ENCODE data around the gene ENPEP.

Gene ENPEP

GRCh38 chr4:110602061-110602460 is 126.1 kb downstream of the ENPEP start:
- no peak for DNase-seq (ENCODE audit: low read depth)

GRCh38 chr4:110605077-110605476 is 129.1 kb downstream of the ENPEP start:
- DNase-seq (ENCODE audit: low read depth) = no peak

- no peak for DNase-seq (ENCODE audit: low read depth)
Observed at GRCh38 chr4:110609044-110609750, 133.2 kb downstream of the ENPEP start.

- no peak for DNase-seq (ENCODE audit: low read depth)
Observed at GRCh38 chr4:110610620-110610939, 134.6 kb downstream of the ENPEP start.

GRCh38 chr4:110610940-110611831 is 135.2 kb downstream of the ENPEP start:
- no peak for DNase-seq (ENCODE audit: low read depth)

- DNase-seq (ENCODE audit: low read depth) = no peak
Observed at GRCh38 chr4:110611968-110612447, 136.1 kb downstream of the ENPEP start.

- no peak for DNase-seq (ENCODE audit: low read depth)
Observed at GRCh38 chr4:110612631-110613269, 136.8 kb downstream of the ENPEP start.

GRCh38 chr4:110613745-110614144 is 137.8 kb downstream of the ENPEP start:
- no peak for DNase-seq (ENCODE audit: low read depth)

GRCh38 chr4:110614173-110614963 is 138.4 kb downstream of the ENPEP start:
- DNase-seq (ENCODE audit: low read depth) = no peak
